ENCODE results near the gene LHFPL6.

The LHFPL6 gene

GRCh38 chr13:39389013-39389412 is 214.0 kb downstream of the LHFPL6 start:
- no peak overlapping the region for H2AFZ ChIP-seq (ENCODE audit: low read length)
- H3K4me3 ChIP-seq (ENCODE audit: low read length): no peak overlapping the region
- TF ChIP-seq CTCF (IDR thresholded peaks at IDR 0.05; ENCODE audit: low read length) (no peak), EZH2phosphoT487 (IDR thresholded peaks at IDR 0.05; ENCODE audit: low read length) (no peak), EZH2 (optimal IDR thresholded peaks at IDR 0.05; ENCODE audit: low read depth, low read length) (no peak)
- no peaks in the 10 kb centered on the region for H3K79me2 ChIP-seq (ENCODE audit: low read length)
- DNase-seq: no peak
- no peaks in the 10 kb centered on the region for H3K9me3 ChIP-seq (replicated peaks; ENCODE audit: insufficient read depth, low read length)
- no peaks in the 10 kb centered on the region for H3K4me1 ChIP-seq (ENCODE audit: low read length)
- H3K4me2 ChIP-seq (ENCODE audit: low read depth, low read length): no peak overlapping the region
- H3F3A ChIP-seq (ENCODE audit: insufficient read depth, low read length): no peaks in the 10 kb centered on the region
- H3K9me2 ChIP-seq (replicated peaks; ENCODE audit: insufficient read depth, low read length): no peaks in the 10 kb centered on the region
- no peak overlapping the region for H3K27ac ChIP-seq (ENCODE audit: low read length)
- H3K27me3 ChIP-seq (replicated peaks; ENCODE audit: insufficient read depth, low read length): no peaks in the 10 kb centered on the region
- H3K36me3 ChIP-seq (replicated peaks; ENCODE audit: insufficient read depth, low read length): no peaks in the 10 kb centered on the region
- no peaks in the 10 kb centered on the region for H4K20me1 ChIP-seq (ENCODE audit: insufficient read depth, low read length)
- H3K9ac ChIP-seq (ENCODE audit: low read length): no peak overlapping the region

DNA sequence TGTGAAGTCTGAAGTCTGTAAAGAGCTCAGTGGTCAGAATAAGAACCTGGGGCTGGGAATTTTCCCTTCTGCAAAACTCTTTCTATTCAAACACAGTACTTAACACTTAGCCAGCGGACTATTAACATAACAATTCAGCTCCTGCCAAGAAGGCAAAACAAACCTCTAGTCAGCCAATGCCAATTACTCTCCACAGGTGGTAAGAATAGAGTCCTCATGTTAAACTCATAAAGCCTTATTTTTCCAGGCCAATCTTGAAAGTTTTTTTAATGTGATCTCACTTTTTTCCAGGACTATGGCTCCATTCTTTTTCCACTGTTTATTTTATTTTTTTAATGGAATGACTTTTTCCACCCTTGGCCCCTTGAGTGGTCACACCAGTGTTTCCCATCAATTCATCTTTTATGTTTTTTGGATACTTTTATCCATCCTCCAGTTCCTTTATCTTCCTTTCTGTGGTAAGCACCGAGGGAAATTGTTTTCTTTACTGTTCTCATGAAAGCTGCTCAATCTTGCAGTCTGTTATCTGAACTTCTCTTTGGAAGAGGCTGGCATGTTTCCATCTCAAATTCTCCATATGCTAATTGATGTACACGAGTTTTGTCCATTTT is 217.3 kb downstream of the LHFPL6 start:
- Histone ChIP-seq H3K79me2 (ENCODE audit: low read length) (no peaks in the 10 kb centered on the region), H3K27ac (ENCODE audit: low read length) (no peak overlapping the region), H4K20me1 (ENCODE audit: insufficient read depth, low read length) (no peaks in the 10 kb centered on the region), H3K9me2 (replicated peaks; ENCODE audit: insufficient read depth, low read length) (no peaks in the 10 kb centered on the region), H3K9me3 (replicated peaks; ENCODE audit: insufficient read depth, low read length) (no peaks in the 10 kb centered on the region), H3K36me3 (replicated peaks; ENCODE audit: insufficient read depth, low read length) (no peaks in the 10 kb centered on the region), H3K4me2 (ENCODE audit: low read depth, low read length) (no peak overlapping the region), H3F3A (ENCODE audit: insufficient read depth, low read length) (no peaks in the 10 kb centered on the region), H3K27me3 (replicated peaks; ENCODE audit: insufficient read depth, low read length) (no peaks in the 10 kb centered on the region), H3K4me1 (ENCODE audit: low read length) (no peaks in the 10 kb centered on the region), H3K4me3 (ENCODE audit: low read length) (no peak overlapping the region), H3K9ac (ENCODE audit: low read length) (no peak overlapping the region), H2AFZ (ENCODE audit: low read length) (no peak overlapping the region)
- no peak for DNase-seq
- TF ChIP-seq EZH2phosphoT487 (IDR thresholded peaks at IDR 0.05; ENCODE audit: low read length): no peak

GRCh38 chr13:39385154-39385553 is 217.8 kb downstream of the LHFPL6 start:
- no peak for DNase-seq
- H3K4me2 ChIP-seq (ENCODE audit: low read depth, low read length): no peak overlapping the region
- H3F3A ChIP-seq (ENCODE audit: insufficient read depth, low read length): no peaks in the 10 kb centered on the region
- H3K79me2 ChIP-seq (ENCODE audit: low read length): no peaks in the 10 kb centered on the region
- no peak overlapping the region for H3K27ac ChIP-seq (ENCODE audit: low read length)
- H3K36me3 ChIP-seq (replicated peaks; ENCODE audit: insufficient read depth, low read length): no peaks in the 10 kb centered on the region
- no peaks in the 10 kb centered on the region for H3K9me2 ChIP-seq (replicated peaks; ENCODE audit: insufficient read depth, low read length)
- no peak overlapping the region for H3K9ac ChIP-seq (ENCODE audit: low read length)
- H3K4me3 ChIP-seq (ENCODE audit: low read length): no peak overlapping the region
- no peaks in the 10 kb centered on the region for H4K20me1 ChIP-seq (ENCODE audit: insufficient read depth, low read length)
- no peaks in the 10 kb centered on the region for H3K9me3 ChIP-seq (replicated peaks; ENCODE audit: insufficient read depth, low read length)
- no peak for TF ChIP-seq EZH2 (optimal IDR thresholded peaks at IDR 0.05; ENCODE audit: low read depth, low read length)
- no peaks in the 10 kb centered on the region for H3K27me3 ChIP-seq (replicated peaks; ENCODE audit: insufficient read depth, low read length)
- no peak overlapping the region for H2AFZ ChIP-seq (ENCODE audit: low read length)
- H3K4me1 ChIP-seq (ENCODE audit: low read length): no peaks in the 10 kb centered on the region

DNA sequence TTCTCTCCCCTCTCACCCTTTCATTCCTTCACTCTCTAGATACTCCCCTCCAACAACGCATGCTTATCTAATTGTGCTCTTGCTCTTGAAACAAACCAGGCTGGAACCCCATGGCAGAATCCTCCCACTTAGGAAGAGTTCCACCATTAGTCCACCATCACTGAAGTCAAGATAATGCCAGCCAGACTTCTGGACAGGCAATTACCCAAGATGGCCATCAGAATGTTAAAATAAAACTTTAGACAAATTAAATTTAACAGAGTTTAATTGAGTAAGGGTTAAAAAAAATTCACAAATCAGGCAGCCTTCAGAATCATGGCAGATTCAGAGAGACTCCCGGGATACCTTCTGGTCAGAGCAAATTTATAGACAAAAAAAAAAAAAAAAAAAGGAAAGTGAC is 221.5 kb downstream of the LHFPL6 start:
- Histone ChIP-seq H3K9me2 (replicated peaks; ENCODE audit: insufficient read depth, low read length) (no peaks in the 10 kb centered on the region), H3K36me3 (replicated peaks; ENCODE audit: insufficient read depth, low read length) (no peaks in the 10 kb centered on the region), H3K27me3 (replicated peaks; ENCODE audit: insufficient read depth, low read length) (no peaks in the 10 kb centered on the region)

More for the DNA sequence above, 221.5 kb downstream of the LHFPL6 start:
- no peak overlapping the region for H3K27ac ChIP-seq (ENCODE audit: low read length)
- TF ChIP-seq EZH2phosphoT487 (IDR thresholded peaks at IDR 0.05; ENCODE audit: low read length) (no peak), CTCF (IDR thresholded peaks at IDR 0.05; ENCODE audit: low read length) (no peak), EZH2 (optimal IDR thresholded peaks at IDR 0.05; ENCODE audit: low read depth, low read length) (no peak)
- H3F3A ChIP-seq (ENCODE audit: insufficient read depth, low read length): no peaks in the 10 kb centered on the region
- no peak overlapping the region for H3K4me3 ChIP-seq (ENCODE audit: low read length)
- no peak overlapping the region for H3K4me2 ChIP-seq (ENCODE audit: low read depth, low read length)
- H3K4me1 ChIP-seq (ENCODE audit: low read length): no peaks in the 10 kb centered on the region
- H3K9me3 ChIP-seq (replicated peaks; ENCODE audit: insufficient read depth, low read length): no peaks in the 10 kb centered on the region
- no peak for DNase-seq
- H2AFZ ChIP-seq (ENCODE audit: low read length): no peak overlapping the region
- no peak overlapping the region for H3K9ac ChIP-seq (ENCODE audit: low read length)
- no peaks in the 10 kb centered on the region for H3K79me2 ChIP-seq (ENCODE audit: low read length)
- H4K20me1 ChIP-seq (ENCODE audit: insufficient read depth, low read length): no peaks in the 10 kb centered on the region

Measured in MM.1S (cell line).